Left ventricle myocardium inferior (tissue), 1 donor: ENCODE measurements around the gene DLK1. TPM values are rescaled to one million over a fixed set of nuclear protein-coding genes. Genes with fewer than 3 reads are reported as not detected.

Experiments used
- DNase-seq: peaks from one replicate; pipeline ENCODE4 v3.0.0-alpha.2; 2020
- H3K27ac ChIP-seq: fragments of 200-600 bp; replicated peaks from 2 replicates; pipeline ENCODE4 v1.8.0; 2021
- H3K27me3 ChIP-seq: fragments of 200-600 bp; 2 replicates; pipeline ENCODE4 v1.8.0; 2021; ENCODE audit warnings: low read depth
- H3K36me3 ChIP-seq: fragments of 200-600 bp; 2 replicates; pipeline ENCODE4 v1.8.0; 2021
- H3K4me1 ChIP-seq: fragments of 200-600 bp; 2 replicates; pipeline ENCODE4 v1.8.0; 2021
- H3K4me3 ChIP-seq: fragments of 200-600 bp; 2 replicates; pipeline ENCODE4 v1.8.0; 2021; ENCODE audit warnings: mild to moderate bottlenecking, moderate library complexity
- H3K9me3 ChIP-seq: fragments of 200-600 bp; replicated peaks from 2 replicates; pipeline ENCODE4 v1.8.0; 2021
- CTCF ChIP-seq: fragments of 200-600 bp; IDR thresholded peaks from 2 replicates; pipeline ENCODE4 v1.8.0; 2021; ENCODE audit warnings: antibody characterized with exemption, mild to moderate bottlenecking, borderline replicate concordance
- intact Hi-C: fragments of 100-400 bp; cut with micrococcal nuclease; formaldehyde crosslinking; loops from one replicate; pipeline ENCODE4 v1.11.0; 2022
- total RNA-seq: library from RNA; stranded (reverse); fragmentation: NEBNext Ultra II Directional; extraction: Animal tissue kit (Norgen Biotek cat#: 25700); gene quantifications from one replicate; pipeline ENCODE4 v1.2.1, GENCODE V29; 2021
- donor health status: DM: no; HTN: yes; CAD: no; lungs with severe emphysema.

The DLK1 gene
- total RNA-seq, 1 donor from 2014 or later, result 2.8 TPM

GRCh38 chr14:100775831-100776591 lies 49.3 kb downstream of the DLK1 start:
- peaks cover 7% of the 10 kb centered on the region for H3K9me3 ChIP-seq
- DNase-seq, result no peak
- H3K4me1 ChIP-seq, result no peaks in the 10 kb centered on the region
- H3K27ac ChIP-seq, result no peak overlapping the region
- no peak for TF ChIP-seq CTCF
- intact Hi-C loops, result no loop called here
- no peak overlapping the region for H3K4me3 ChIP-seq
- H3K36me3 ChIP-seq, result no peaks in the 10 kb centered on the region
- H3K27me3 ChIP-seq, result peaks cover 70% of the 10 kb centered on the region

GRCh38 chr14:100776681-100777365 lies 50.1 kb downstream of the DLK1 start:
- TF ChIP-seq CTCF, result no peak
- intact Hi-C loops, result no loop called here

GRCh38 chr14:100777366-100777817 lies 50.7 kb downstream of the DLK1 start:
- H3K27me3 ChIP-seq, result peaks cover 65% of the 10 kb centered on the region
- DNase-seq, result no peak
- no peak overlapping the region for H3K4me3 ChIP-seq
- TF ChIP-seq CTCF, result no peak
- H3K4me1 ChIP-seq, result no peaks in the 10 kb centered on the region
- H3K9me3 ChIP-seq, result no peaks in the 10 kb centered on the region
- no peaks in the 10 kb centered on the region for H3K36me3 ChIP-seq
- intact Hi-C loops, result no loop called here
- H3K27ac ChIP-seq, result no peak overlapping the region

More at GRCh38 chr14:100776681-100777365, 50.1 kb downstream of the DLK1 start:
- Histone ChIP-seq H3K4me3 (no peak overlapping the region), H3K4me1 (no peaks in the 10 kb centered on the region), H3K27me3 (peaks cover 71% of the 10 kb centered on the region), H3K9me3 (no peaks in the 10 kb centered on the region), H3K27ac (no peak overlapping the region), H3K36me3 (no peaks in the 10 kb centered on the region)
- DNase-seq, result no peak

GRCh38 chr14:100777818-100778525 lies 51.3 kb downstream of the DLK1 start:
- Histone ChIP-seq H3K27ac (no peak overlapping the region), H3K4me1 (no peaks in the 10 kb centered on the region), H3K36me3 (no peaks in the 10 kb centered on the region), H3K27me3 (peaks cover 59% of the 10 kb centered on the region), H3K9me3 (no peaks in the 10 kb centered on the region), H3K4me3 (no peak overlapping the region)
- TF ChIP-seq CTCF, result no peak
- intact Hi-C loops, result no loop called here
- DNase-seq, result no peak

GRCh38 chr14:100778526-100778882 lies 51.8 kb downstream of the DLK1 start:
- no peak overlapping the region for H3K27ac ChIP-seq
- no peak for DNase-seq
- TF ChIP-seq CTCF, result no peak

More at GRCh38 chr14:100778526-100778882, 51.8 kb downstream of the DLK1 start:
- intact Hi-C loops, result no loop called here
- Histone ChIP-seq H3K27me3 (peaks cover 54% of the 10 kb centered on the region), H3K4me3 (no peak overlapping the region), H3K36me3 (no peaks in the 10 kb centered on the region), H3K4me1 (no peaks in the 10 kb centered on the region), H3K9me3 (no peaks in the 10 kb centered on the region)
